HCT116 (cell line): Measurements from ENCODE around the gene FADS1. TPM values are rescaled to one million over a fixed set of nuclear protein-coding genes. Genes with fewer than 3 reads are reported as not detected.

Experiments
- ATAC-seq: fragments of 200-7000 bp; cut with Tn5 transposase; 2 replicates; pipeline ENCODE4 v1.9.1; 2020; ENCODE audit warnings: mild to moderate bottlenecking, moderate library complexity
- BruUV-seq: library from RNA; stranded (reverse); fragments of 400-500 nt; replicated peaks from 2 replicates; lab custom pipeline; 2021; lab: Mats Ljungman, UMichigan
- CTCF ChIA-PET: fragments of 300-600 bp; sonication (Branson Sonifier 250); formaldehyde crosslinking; loops from one replicate; lab custom pipeline; 2021; ENCODE audit warnings: antibody characterized with exemption; lab: Charles Lee
- POLR2A ChIA-PET: fragments of 300-600, 350-600 bp; sonication (Branson Sonifier 250); formaldehyde crosslinking; loops from one replicate; lab custom pipeline; 2021; ENCODE audit warnings: antibody characterized with exemption; lab: Charles Lee
- RAD21 ChIA-PET, 2 experiments: fragments of 300-600 bp; sonication (Branson Sonifier 250); formaldehyde crosslinking; loops; one replicate each; lab custom pipeline; 2023; ENCODE audit warnings: low total read pairs in 2 of 2; ENCODE audit not compliant: uncharacterized antibody in 2 of 2, unreplicated experiment in 2 of 2, low non-redundant PET in 1 of 2; lab: Charles Lee
- DNase-seq: peaks from one replicate; pipeline ENCODE4 v3.0.0-alpha.2; 2010; ENCODE audit warnings: low read depth, low spot score
- H2AFZ ChIP-seq: fragments of 200-600 bp; shearing (Covaris generic), sonication (generic); 2 replicates; pipeline ENCODE4 v1.6.1; 2017; ENCODE audit warnings: low read depth, mixed run types, mixed read lengths, antibody characterized with exemption, low read length; ENCODE audit not compliant: poor library complexity, severe bottlenecking
- H3K27ac ChIP-seq: 2 replicates; pipeline ENCODE4 v1.5.1; 2012; ENCODE audit warnings: low read depth, low read length
- H3K27me3 ChIP-seq: fragments of 200-600 bp; sonication (generic); 2 replicates; pipeline ENCODE4 v1.6.1; 2016; ENCODE audit warnings: mixed run types, low read length, mixed read lengths; ENCODE audit not compliant: insufficient read depth
- H3K36me3 ChIP-seq, 2 experiments: fragments of 200-500 bp in 1 of 2; fragments of 200-600 bp in 1 of 2; sonication (Bioruptor generic) in 1 of 2; sonication (generic) in 1 of 2; 2 replicates each; pipeline versions ENCODE4 v1.5.1 to v1.6.1; 2014 to 2016; ENCODE audit warnings: low read length in 2 of 2, inconsistent platforms in 1 of 2, mixed read lengths in 1 of 2, mixed run types in 1 of 2; ENCODE audit not compliant: insufficient read depth in 2 of 2, control insufficient read depth in 1 of 2
- H3K4me1 ChIP-seq, 2 experiments: fragments of 200-600 bp in 1 of 2; sonication (generic) in 1 of 2; 2 replicates each; pipeline versions ENCODE4 v1.5.1 to v1.6.1; 2012 to 2017; ENCODE audit warnings: low read length in 2 of 2, inconsistent platforms in 1 of 2, mild to moderate bottlenecking in 1 of 2, mixed read lengths in 1 of 2, mixed run types in 1 of 2, moderate library complexity in 1 of 2; ENCODE audit not compliant: insufficient read depth in 2 of 2, control insufficient read depth in 1 of 2
- H3K4me2 ChIP-seq: fragments of 200-600 bp; sonication (generic); 2 replicates; pipeline ENCODE4 v1.6.1; 2017; ENCODE audit warnings: mixed run types, low read length, mixed read lengths
- H3K4me3 ChIP-seq, 2 experiments: fragments of 200-600 bp in 1 of 2; sonication (generic) in 1 of 2; replicated peaks in 1 of 2; 2 replicates each; pipeline ENCODE4 v1.5.1; 2011 to 2016; ENCODE audit warnings: low read length in 2 of 2, control low read depth in 1 of 2, low read depth in 1 of 2, mild to moderate bottlenecking in 1 of 2, mixed read lengths in 1 of 2, mixed run types in 1 of 2
- H3K79me2 ChIP-seq: fragments of 200-600 bp; sonication (generic); 2 replicates; pipeline ENCODE4 v1.6.1; 2017; ENCODE audit warnings: mild to moderate bottlenecking, mixed run types, low read length, moderate library complexity, mixed read lengths; ENCODE audit not compliant: insufficient read depth
- H3K9ac ChIP-seq: fragments of 200-600 bp; sonication (generic); 2 replicates; pipeline ENCODE4 v1.6.1; 2016; ENCODE audit warnings: low read length, mixed read lengths
- H3K9me2 ChIP-seq: fragments of 200-600 bp; sonication (generic), shearing (Covaris generic); 2 replicates; pipeline ENCODE4 v1.6.1; 2017; ENCODE audit warnings: mixed run types, mild to moderate bottlenecking, moderate library complexity; ENCODE audit not compliant: insufficient read depth
- H3K9me3 ChIP-seq, 2 experiments: fragments of 200-500 bp in 1 of 2; fragments of 200-600 bp in 1 of 2; sonication (Bioruptor generic) in 1 of 2; sonication (generic) in 1 of 2; 2 replicates each; pipeline ENCODE4 v1.6.1; 2014 to 2017; ENCODE audit warnings: low read length in 2 of 2, mixed read lengths in 2 of 2, inconsistent platforms in 1 of 2, low read depth in 1 of 2, mild to moderate bottlenecking in 1 of 2, mixed run types in 1 of 2, moderate library complexity in 1 of 2; ENCODE audit not compliant: control insufficient read depth in 1 of 2, insufficient read depth in 1 of 2
- H4K20me1 ChIP-seq: fragments of 200-600 bp; sonication (generic), shearing (Covaris generic); 2 replicates; pipeline ENCODE4 v1.6.1; 2017; ENCODE audit warnings: mixed run types, mild to moderate bottlenecking, moderate library complexity; ENCODE audit not compliant: insufficient read depth
- CBX3 ChIP-seq: IDR thresholded peaks from 2 replicates; pipeline ENCODE4 v1.6.1; 2012; ENCODE audit warnings: low read depth
- CEBPB ChIP-seq: IDR thresholded peaks from 2 replicates; pipeline ENCODE4 v1.6.1; 2012; ENCODE audit warnings: low read depth
- ELF1 ChIP-seq: IDR thresholded peaks from 2 replicates; pipeline ENCODE4 v1.6.1; 2012; ENCODE audit warnings: low read depth, borderline replicate concordance
- EZH2 ChIP-seq: fragments of 200-600 bp; sonication (generic); IDR thresholded peaks from 2 replicates; pipeline ENCODE4 v1.6.1; 2017; ENCODE audit warnings: antibody characterized with exemption, mixed run types
- FOSL1 ChIP-seq: IDR thresholded peaks from 2 replicates; pipeline ENCODE4 v1.6.1; 2012; ENCODE audit warnings: low read depth
- JUND ChIP-seq: IDR thresholded peaks from 2 replicates; pipeline ENCODE4 v1.6.1; 2012
- POLR2AphosphoS5 ChIP-seq: IDR thresholded peaks from 2 replicates; pipeline ENCODE4 v1.6.1; 2011; ENCODE audit warnings: mild to moderate bottlenecking, low read depth, low read length, moderate library complexity
- RAD21 ChIP-seq: IDR thresholded peaks from 2 replicates; pipeline ENCODE4 v1.6.1; 2012; ENCODE audit warnings: low read depth, mild to moderate bottlenecking
- SIN3A ChIP-seq: IDR thresholded peaks from 2 replicates; pipeline ENCODE4 v1.6.1; 2012; ENCODE audit warnings: low read depth
- SRF ChIP-seq: IDR thresholded peaks from 2 replicates; pipeline ENCODE4 v1.6.1; 2012; ENCODE audit warnings: low read depth
- TCF7L2 ChIP-seq: IDR thresholded peaks from 2 replicates; pipeline ENCODE4 v1.7.0; 2011; ENCODE audit warnings: borderline replicate concordance, inconsistent platforms; ENCODE audit not compliant: insufficient read depth, insufficient read length; ENCODE audit errors: extremely low read depth
- YY1 ChIP-seq: IDR thresholded peaks from 2 replicates; pipeline ENCODE4 v1.6.1; 2011; ENCODE audit warnings: low read length, low read depth, moderate library complexity, mild to moderate bottlenecking; ENCODE audit not compliant: insufficient replicate concordance; ENCODE audit errors: extremely low read depth
- ZFX ChIP-seq: fragments of 450-650 bp; IDR thresholded peaks from 2 replicates; pipeline ENCODE4 v1.6.1; 2017
- ZNF274 ChIP-seq: fragments of 200-500 bp; sonication (Bioruptor generic); IDR thresholded peaks from 2 replicates; pipeline ENCODE4 v1.6.1; 2014; ENCODE audit warnings: mild to moderate bottlenecking, low read depth, low read length, inconsistent platforms
- intact Hi-C: fragments of 100-400 bp; cut with micrococcal nuclease; formaldehyde crosslinking; loops from 2 replicates; pipeline ENCODE4 v1.10.0; 2022
- total RNA-seq: library from RNA; stranded (reverse); gene quantifications from one replicate; pipeline ENCODE4 v1.2.1, GENCODE V29; 2021; ENCODE audit not compliant: unreplicated experiment
- TF ChIP-seq, protein P1 (sequence below), 3 experiments: fragments of 200-600 bp in 1 of 3; sonication (generic) in 1 of 3; IDR thresholded peaks in 2 of 3; conservative IDR thresholded peaks in 1 of 3; 2 replicates each; pipeline ENCODE4 v1.5.1; 2012 to 2017; ENCODE audit warnings: low read depth in 2 of 3, low read length in 2 of 3, antibody characterized with exemption in 1 of 3, borderline replicate concordance in 1 of 3, control low read depth in 1 of 3, mild to moderate bottlenecking in 1 of 3, mixed read lengths in 1 of 3, mixed run types in 1 of 3, moderate library complexity in 1 of 3; ENCODE audit not compliant: insufficient read depth in 1 of 3
- TF ChIP-seq, protein P2 (sequence below): IDR thresholded peaks from 2 replicates; pipeline ENCODE4 v1.6.1; 2012; ENCODE audit warnings: low read depth

FADS1 gene
- total RNA-seq, 1 experiment from 2014 or later, result 56.6 TPM

DNA sequence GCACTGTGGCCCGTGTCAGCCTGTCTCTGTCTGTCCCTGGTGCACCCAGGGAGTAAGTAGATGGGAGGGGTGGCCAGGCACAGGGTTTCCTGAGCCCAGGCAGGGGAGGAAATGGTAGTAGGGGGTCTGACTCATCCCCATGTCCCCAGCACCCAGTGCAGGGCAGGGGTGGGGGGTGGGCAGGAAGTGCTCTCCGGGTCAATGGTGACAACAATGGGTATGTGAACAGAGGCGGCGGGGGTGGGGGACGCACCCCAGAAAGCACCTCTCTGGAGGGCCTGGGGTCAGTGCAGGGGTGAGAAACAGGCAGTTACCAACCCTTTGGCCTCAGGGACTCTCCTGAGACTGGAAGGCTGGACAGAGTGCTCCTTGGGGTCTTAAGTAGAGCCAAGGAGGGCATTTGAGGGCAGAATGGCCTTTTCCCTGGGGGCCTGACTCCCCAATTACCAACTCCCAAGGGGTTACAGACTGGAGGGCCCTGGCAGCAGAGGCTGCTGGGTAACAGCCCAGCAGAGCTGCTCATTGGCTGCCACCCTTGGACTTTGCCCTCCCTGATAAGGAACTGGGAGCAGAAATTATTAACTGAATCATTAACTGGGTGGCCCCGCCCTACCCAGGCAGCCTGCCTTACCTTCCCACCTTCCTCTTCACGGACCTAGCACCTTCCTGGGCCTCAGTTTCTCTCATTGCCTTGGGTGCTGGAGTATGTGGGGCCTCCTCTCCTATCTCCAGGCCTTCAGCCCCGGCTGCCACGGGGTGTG lies 60.2 kb downstream of the FADS1 start:
- H3K79me2 ChIP-seq, result peaks cover 64% of the 10 kb centered on the region; the same call in 1 of the 2 replicates
- ChIA-PET CTCF (interaction anchor here (0.9 to 2.8 kb wide), 4 partner anchors 9 to 352 kb away, joined by 3 to 15 read pairs (median 3); no protein-coding TSS in a partner anchor), POLR2A (no interaction called here), RAD21 (no interaction called here)
- BruUV-seq, result no TSS peak
- no peaks in the 10 kb centered on the region for H3K36me3 ChIP-seq
- no peak overlapping the region for H2AFZ ChIP-seq
- TF ChIP-seq, protein P1, sequence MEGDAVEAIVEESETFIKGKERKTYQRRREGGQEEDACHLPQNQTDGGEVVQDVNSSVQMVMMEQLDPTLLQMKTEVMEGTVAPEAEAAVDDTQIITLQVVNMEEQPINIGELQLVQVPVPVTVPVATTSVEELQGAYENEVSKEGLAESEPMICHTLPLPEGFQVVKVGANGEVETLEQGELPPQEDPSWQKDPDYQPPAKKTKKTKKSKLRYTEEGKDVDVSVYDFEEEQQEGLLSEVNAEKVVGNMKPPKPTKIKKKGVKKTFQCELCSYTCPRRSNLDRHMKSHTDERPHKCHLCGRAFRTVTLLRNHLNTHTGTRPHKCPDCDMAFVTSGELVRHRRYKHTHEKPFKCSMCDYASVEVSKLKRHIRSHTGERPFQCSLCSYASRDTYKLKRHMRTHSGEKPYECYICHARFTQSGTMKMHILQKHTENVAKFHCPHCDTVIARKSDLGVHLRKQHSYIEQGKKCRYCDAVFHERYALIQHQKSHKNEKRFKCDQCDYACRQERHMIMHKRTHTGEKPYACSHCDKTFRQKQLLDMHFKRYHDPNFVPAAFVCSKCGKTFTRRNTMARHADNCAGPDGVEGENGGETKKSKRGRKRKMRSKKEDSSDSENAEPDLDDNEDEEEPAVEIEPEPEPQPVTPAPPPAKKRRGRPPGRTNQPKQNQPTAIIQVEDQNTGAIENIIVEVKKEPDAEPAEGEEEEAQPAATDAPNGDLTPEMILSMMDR (IDR thresholded peaks at IDR 0.05 in 2 of 3, conservative IDR thresholded peaks at IDR 0.05 in 1 of 3; ENCODE audit: borderline replicate concordance in 1 of 3, insufficient read depth in 1 of 3, low read depth in 2 of 3, low read length in 2 of 3), result no peak
- peak; percentile 66 for TF ChIP-seq POLR2AphosphoS5
- peak; percentile 28 for TF ChIP-seq YY1
- 0 out of 2 replicates have a peak, but pooled peaks have one; percentile 15 for TF ChIP-seq ZFX
- peak overlapping the region; percentile 84 for H3K27ac ChIP-seq
- H3K4me3 ChIP-seq, result peak overlapping the region; percentile 44 to 54
- H3K4me1 ChIP-seq, result peaks cover 38 to 85% of the 10 kb centered on the region in 2 experiments
- H3K9ac ChIP-seq, result peak overlapping the region; percentile 60
- intact Hi-C loops, result no loop called here
- no peaks in the 10 kb centered on the region for H3K27me3 ChIP-seq
- H3K9me2 ChIP-seq, result no peaks in the 10 kb centered on the region
- peak; percentile 66 for ATAC-seq
- peak overlapping the region; percentile 99 for H3K4me2 ChIP-seq
- no peaks in the 10 kb centered on the region for H4K20me1 ChIP-seq
- DNase-seq, result peak; percentile 56
- no peaks in the 10 kb centered on the region for H3K9me3 ChIP-seq

DNA sequence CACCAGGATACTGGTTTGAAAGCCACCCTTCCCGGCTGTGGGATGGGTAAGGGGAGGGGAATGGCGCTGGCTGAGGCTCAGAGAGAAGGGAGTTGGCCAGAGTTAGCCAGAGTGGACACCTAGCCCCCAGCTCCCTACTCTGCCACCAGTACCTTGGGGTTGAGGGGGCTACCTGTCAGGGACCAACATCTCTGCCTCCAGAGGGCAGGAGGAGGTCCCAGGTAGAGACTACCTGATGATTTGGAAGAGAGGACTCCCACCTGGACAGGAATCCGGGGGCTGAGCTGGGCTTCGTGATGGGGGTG lies 60.7 kb downstream of the FADS1 start:
- RAD21 ChIA-PET, result no interaction called here
- no peaks in the 10 kb centered on the region for H3K9me2 ChIP-seq
- intact Hi-C loops, result no loop called here
- no peaks in the 10 kb centered on the region for H3K27me3 ChIP-seq
- no peaks in the 10 kb centered on the region for H3K36me3 ChIP-seq
- peaks cover 32 to 85% of the 10 kb centered on the region in 2 experiments for H3K4me1 ChIP-seq
- peak overlapping the region; percentile 84 for H3K27ac ChIP-seq
- H4K20me1 ChIP-seq, result no peaks in the 10 kb centered on the region
- POLR2A ChIA-PET, result no interaction called here
- H3K9me3 ChIP-seq, result no peaks in the 10 kb centered on the region
- CTCF ChIA-PET, result no interaction called here
- peaks cover 64% of the 10 kb centered on the region; the same call in 1 of the 2 replicates for H3K79me2 ChIP-seq
- peak overlapping the region; percentile 99 for H3K4me2 ChIP-seq
- TSS peak; percentile 86 for BruUV-seq
- H3K9ac ChIP-seq, result peak overlapping the region; percentile 60
- ATAC-seq (no peak), DNase-seq (no peak)
- no peak overlapping the region for H2AFZ ChIP-seq
- H3K4me3 ChIP-seq, result peak overlapping the region; percentile 44 to 54
- TF ChIP-seq FOSL1 (no peak), SIN3A (no peak), CBX3 (no peak), TCF7L2 (no peak), CEBPB (no peak), RAD21 (no peak), SRF (no peak), JUND (no peak), ELF1 (no peak), ZNF274 (no peak), EZH2 (no peak)
- TF ChIP-seq, protein P2, sequence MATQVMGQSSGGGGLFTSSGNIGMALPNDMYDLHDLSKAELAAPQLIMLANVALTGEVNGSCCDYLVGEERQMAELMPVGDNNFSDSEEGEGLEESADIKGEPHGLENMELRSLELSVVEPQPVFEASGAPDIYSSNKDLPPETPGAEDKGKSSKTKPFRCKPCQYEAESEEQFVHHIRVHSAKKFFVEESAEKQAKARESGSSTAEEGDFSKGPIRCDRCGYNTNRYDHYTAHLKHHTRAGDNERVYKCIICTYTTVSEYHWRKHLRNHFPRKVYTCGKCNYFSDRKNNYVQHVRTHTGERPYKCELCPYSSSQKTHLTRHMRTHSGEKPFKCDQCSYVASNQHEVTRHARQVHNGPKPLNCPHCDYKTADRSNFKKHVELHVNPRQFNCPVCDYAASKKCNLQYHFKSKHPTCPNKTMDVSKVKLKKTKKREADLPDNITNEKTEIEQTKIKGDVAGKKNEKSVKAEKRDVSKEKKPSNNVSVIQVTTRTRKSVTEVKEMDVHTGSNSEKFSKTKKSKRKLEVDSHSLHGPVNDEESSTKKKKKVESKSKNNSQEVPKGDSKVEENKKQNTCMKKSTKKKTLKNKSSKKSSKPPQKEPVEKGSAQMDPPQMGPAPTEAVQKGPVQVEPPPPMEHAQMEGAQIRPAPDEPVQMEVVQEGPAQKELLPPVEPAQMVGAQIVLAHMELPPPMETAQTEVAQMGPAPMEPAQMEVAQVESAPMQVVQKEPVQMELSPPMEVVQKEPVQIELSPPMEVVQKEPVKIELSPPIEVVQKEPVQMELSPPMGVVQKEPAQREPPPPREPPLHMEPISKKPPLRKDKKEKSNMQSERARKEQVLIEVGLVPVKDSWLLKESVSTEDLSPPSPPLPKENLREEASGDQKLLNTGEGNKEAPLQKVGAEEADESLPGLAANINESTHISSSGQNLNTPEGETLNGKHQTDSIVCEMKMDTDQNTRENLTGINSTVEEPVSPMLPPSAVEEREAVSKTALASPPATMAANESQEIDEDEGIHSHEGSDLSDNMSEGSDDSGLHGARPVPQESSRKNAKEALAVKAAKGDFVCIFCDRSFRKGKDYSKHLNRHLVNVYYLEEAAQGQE, result no peak
